GM12872 (cell line): ENCODE data around the gene ARRB2.

Experiments used
- TF ChIP-seq, protein P1 (sequence below): IDR thresholded peaks from 3 replicates; pipeline ENCODE4 v1.5.1; 2011; ENCODE audit warnings: low read depth, mild to moderate bottlenecking, low read length, moderate library complexity; ENCODE audit not compliant: insufficient read depth

Gene ARRB2

DNA sequence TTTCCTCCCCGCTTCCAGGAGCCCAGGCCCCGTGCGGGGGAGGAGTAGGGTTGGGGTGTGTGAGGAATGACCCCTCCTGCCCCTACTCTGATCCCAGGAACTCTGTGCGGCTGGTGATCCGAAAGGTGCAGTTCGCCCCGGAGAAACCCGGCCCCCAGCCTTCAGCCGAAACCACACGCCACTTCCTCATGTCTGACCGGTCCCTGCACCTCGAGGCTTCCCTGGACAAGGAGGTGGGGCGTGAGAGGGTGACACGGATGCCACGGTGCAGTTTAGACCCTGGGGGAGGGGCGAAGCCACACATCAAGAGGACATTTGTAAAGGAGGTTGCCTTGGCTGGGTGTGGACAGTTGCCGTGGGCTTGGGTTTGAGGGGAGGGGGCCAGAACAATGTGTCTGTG lies 7.4 kb downstream of the ARRB2 start:
- TF ChIP-seq, protein P1, sequence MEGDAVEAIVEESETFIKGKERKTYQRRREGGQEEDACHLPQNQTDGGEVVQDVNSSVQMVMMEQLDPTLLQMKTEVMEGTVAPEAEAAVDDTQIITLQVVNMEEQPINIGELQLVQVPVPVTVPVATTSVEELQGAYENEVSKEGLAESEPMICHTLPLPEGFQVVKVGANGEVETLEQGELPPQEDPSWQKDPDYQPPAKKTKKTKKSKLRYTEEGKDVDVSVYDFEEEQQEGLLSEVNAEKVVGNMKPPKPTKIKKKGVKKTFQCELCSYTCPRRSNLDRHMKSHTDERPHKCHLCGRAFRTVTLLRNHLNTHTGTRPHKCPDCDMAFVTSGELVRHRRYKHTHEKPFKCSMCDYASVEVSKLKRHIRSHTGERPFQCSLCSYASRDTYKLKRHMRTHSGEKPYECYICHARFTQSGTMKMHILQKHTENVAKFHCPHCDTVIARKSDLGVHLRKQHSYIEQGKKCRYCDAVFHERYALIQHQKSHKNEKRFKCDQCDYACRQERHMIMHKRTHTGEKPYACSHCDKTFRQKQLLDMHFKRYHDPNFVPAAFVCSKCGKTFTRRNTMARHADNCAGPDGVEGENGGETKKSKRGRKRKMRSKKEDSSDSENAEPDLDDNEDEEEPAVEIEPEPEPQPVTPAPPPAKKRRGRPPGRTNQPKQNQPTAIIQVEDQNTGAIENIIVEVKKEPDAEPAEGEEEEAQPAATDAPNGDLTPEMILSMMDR, result no peak

DNA sequence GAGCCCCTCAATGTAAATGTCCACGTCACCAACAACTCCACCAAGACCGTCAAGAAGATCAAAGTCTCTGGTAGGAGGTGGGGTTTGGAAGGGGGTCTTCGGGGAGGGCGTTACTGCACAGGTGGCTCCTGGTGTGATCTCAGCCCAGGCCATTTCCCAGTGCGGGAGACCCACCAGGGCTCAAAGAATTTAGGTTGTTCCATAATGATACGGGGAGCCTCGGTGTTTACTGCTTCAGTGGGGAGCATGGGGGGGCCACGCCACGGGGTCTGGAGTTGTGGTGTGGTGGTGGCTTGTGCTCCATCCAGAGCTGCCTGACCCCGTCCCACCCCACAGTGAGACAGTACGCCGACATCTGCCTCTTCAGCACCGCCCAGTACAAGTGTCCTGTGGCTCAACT lies 7.8 kb downstream of the ARRB2 start:
- TF ChIP-seq, protein P1, result no peak

GRCh38 chr17:4719146-4719545 lies 8.7 kb downstream of the ARRB2 start:
- TF ChIP-seq, protein P1, result no peak

- TF ChIP-seq, protein P1, result no peak
Observed at GRCh38 chr17:4719684-4720221, 9.3 kb downstream of the ARRB2 start.

- TF ChIP-seq, protein P1, result no peak
Observed at GRCh38 chr17:4720787-4721186, 10.4 kb downstream of the ARRB2 start.

DNA sequence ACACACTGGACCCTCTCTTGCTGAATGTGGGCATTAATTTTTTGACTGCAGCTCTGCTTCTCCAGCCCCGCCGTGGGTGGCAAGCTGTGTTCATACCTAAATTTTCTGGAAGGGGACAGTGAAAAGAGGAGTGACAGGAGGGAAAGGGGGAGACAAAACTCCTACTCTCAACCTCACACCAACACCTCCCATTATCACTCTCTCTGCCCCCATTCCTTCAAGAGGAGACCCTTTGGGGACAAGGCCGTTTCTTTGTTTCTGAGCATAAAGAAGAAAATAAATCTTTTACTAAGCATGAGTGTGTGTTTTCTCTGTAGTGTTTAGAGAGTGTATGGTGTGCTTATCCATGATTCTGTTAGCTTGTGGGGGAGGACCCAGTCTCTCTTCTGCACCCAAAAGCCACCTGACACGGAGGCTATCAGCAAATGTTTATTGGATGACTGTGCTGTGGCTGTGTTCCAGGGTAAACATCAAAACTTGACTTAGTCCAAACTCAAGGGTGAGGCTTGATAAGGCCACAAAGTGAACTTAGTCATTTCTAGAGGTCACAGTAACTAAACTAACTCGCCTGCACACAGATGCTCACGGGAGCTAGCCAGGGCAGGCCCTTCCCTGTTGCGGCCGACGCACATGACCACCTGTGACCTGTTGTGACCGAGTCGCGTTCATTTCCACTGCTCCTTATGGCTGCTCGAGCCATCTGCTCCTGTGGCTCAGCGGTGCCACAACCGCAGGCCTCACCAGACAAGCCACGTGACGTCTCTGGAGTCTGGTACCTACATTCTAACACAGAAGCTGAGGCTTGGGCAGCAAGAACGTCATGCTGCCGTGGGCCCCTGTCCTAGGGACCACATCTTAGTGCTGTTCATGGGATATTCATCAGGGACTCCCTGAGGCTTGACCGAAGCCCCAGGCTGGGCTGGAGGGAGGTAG lies 11.0 kb downstream of the ARRB2 start:
- TF ChIP-seq, protein P1, result no peak

GRCh38 chr17:4722678-4723240 lies 12.3 kb downstream of the ARRB2 start:
- TF ChIP-seq, protein P1, result no peak
